IMR-90 (cell line): ENCODE measurements around the gene VPS35L. TPM values are rescaled to one million over a fixed set of nuclear protein-coding genes. Genes with fewer than 3 reads are reported as not detected.
A peak's percentile ranks its signal among the peaks of the same experiment; 100 is the strongest.

Experiments
- ATAC-seq: fragments of 200-7000 bp; cut with Tn5 transposase; 2 replicates; pipeline ENCODE4 v1.9.1; 2020; ENCODE audit warnings: low read depth, mild to moderate bottlenecking, moderate library complexity
- BruUV-seq: library from RNA; stranded (reverse); fragments of 400-500 nt; replicated peaks from 2 replicates; lab custom pipeline; 2021; lab: Mats Ljungman, UMichigan
- CTCF ChIA-PET: fragments of 300-600 bp; formaldehyde crosslinking; extraction: SDS; loops from one replicate; lab custom pipeline; 2021; ENCODE audit warnings: antibody characterized with exemption; lab: Yijun Ruan, JAX
- POLR2A ChIA-PET: fragments of 300-600 bp; sonication (Branson Sonifier 250); formaldehyde crosslinking; loops from one replicate; lab custom pipeline; 2022; ENCODE audit warnings: antibody characterized with exemption; ENCODE audit not compliant: unreplicated experiment; lab: Charles Lee
- DNase-seq: peaks from one replicate; pipeline ENCODE4 v3.0.0; 2013
- H2AFZ ChIP-seq: replicated peaks from 2 replicates; pipeline ENCODE3; 2013; ENCODE audit warnings: low read length, mild to moderate bottlenecking; ENCODE audit not compliant: poor library complexity
- H2AK5ac ChIP-seq: 2 replicates; pipeline ENCODE4 v1.6.1; 2013; ENCODE audit warnings: low read depth, low read length, inconsistent platforms
- H2AK9ac ChIP-seq: replicated peaks from 2 replicates; pipeline ENCODE3; 2013; ENCODE audit warnings: mild to moderate bottlenecking, low read depth, low read length, moderate library complexity; ENCODE audit not compliant: poor library complexity
- H2BK120ac ChIP-seq: 2 replicates; pipeline ENCODE4 v1.6.1; 2013; ENCODE audit warnings: low read depth, low read length, inconsistent platforms
- H2BK15ac ChIP-seq: 3 replicates; pipeline ENCODE4 v1.6.1; 2013; ENCODE audit warnings: low read depth, low read length, inconsistent platforms
- H2BK20ac ChIP-seq: 2 replicates; pipeline ENCODE4 v1.6.1; 2013; ENCODE audit warnings: low read depth, mild to moderate bottlenecking, inconsistent platforms, low read length, moderate library complexity
- H2BK5ac ChIP-seq: 2 replicates; pipeline ENCODE4 v1.6.1; 2013; ENCODE audit warnings: mild to moderate bottlenecking, low read depth, low read length, inconsistent platforms; ENCODE audit not compliant: poor library complexity, severe bottlenecking
- H3K14ac ChIP-seq: replicated peaks from 2 replicates; pipeline ENCODE4 v1.6.1; 2013; ENCODE audit warnings: low read depth, low read length, inconsistent platforms
- H3K18ac ChIP-seq: 2 replicates; pipeline ENCODE4 v1.6.1; 2013; ENCODE audit warnings: low read depth, low read length, control low read depth
- H3K23ac ChIP-seq: 2 replicates; pipeline ENCODE4 v1.6.1; 2013; ENCODE audit warnings: low read depth, low read length, inconsistent platforms
- H3K27ac ChIP-seq: 2 replicates; pipeline ENCODE4 v1.5.1; 2013; ENCODE audit warnings: mild to moderate bottlenecking, control low read depth, low read length; ENCODE audit not compliant: insufficient read depth
- H3K27me3 ChIP-seq: 2 replicates; pipeline ENCODE4 v1.6.1; 2013; ENCODE audit warnings: low read length; ENCODE audit not compliant: control insufficient read depth, insufficient read depth
- H3K36me3 ChIP-seq: 2 replicates; pipeline ENCODE4 v1.6.1; 2013; ENCODE audit warnings: low read length, mixed read lengths; ENCODE audit not compliant: control insufficient read depth, insufficient read depth
- H3K4ac ChIP-seq: 2 replicates; pipeline ENCODE4 v1.6.1; 2013; ENCODE audit warnings: low read depth, low read length, inconsistent platforms
- H3K4me1 ChIP-seq: 2 replicates; pipeline ENCODE4 v1.6.1; 2013; ENCODE audit warnings: low read length, mixed read lengths; ENCODE audit not compliant: control insufficient read depth, insufficient read depth
- H3K4me2 ChIP-seq: 2 replicates; pipeline ENCODE4 v1.6.1; 2013; ENCODE audit warnings: low read depth, mild to moderate bottlenecking, control low read depth, low read length, moderate library complexity
- H3K4me3 ChIP-seq: 2 replicates; pipeline ENCODE4 v1.5.1; 2013; ENCODE audit warnings: low read depth, mild to moderate bottlenecking, control low read depth, low read length, moderate library complexity; ENCODE audit not compliant: insufficient read depth
- H3K56ac ChIP-seq: 2 replicates; pipeline ENCODE4 v1.6.1; 2013; ENCODE audit warnings: low read length, inconsistent platforms; ENCODE audit not compliant: insufficient read depth; ENCODE audit errors: extremely low read depth
- H3K79me1 ChIP-seq, 2 experiments: 2 replicates each; pipeline ENCODE4 v1.6.1; 2013; ENCODE audit warnings: low read length in 2 of 2, inconsistent platforms in 1 of 2, low read depth in 1 of 2
- H3K9ac ChIP-seq: 2 replicates; pipeline ENCODE4 v1.6.1; 2013; ENCODE audit warnings: low read depth, low read length, control low read depth
- H3K9me1 ChIP-seq: 2 replicates; pipeline ENCODE4 v1.6.1; 2013; ENCODE audit warnings: low read length, inconsistent platforms; ENCODE audit not compliant: insufficient read depth
- H3K9me3 ChIP-seq: 2 replicates; pipeline ENCODE4 v1.6.1; 2013; ENCODE audit warnings: low read length; ENCODE audit not compliant: control insufficient read depth, insufficient read depth
- H4K20me1 ChIP-seq: 2 replicates; pipeline ENCODE4 v1.6.1; 2013; ENCODE audit warnings: low read length, inconsistent platforms; ENCODE audit not compliant: insufficient read depth
- H4K5ac ChIP-seq: 2 replicates; pipeline ENCODE4 v1.6.1; 2013; ENCODE audit warnings: mild to moderate bottlenecking, low read depth, low read length, control low read depth
- H4K8ac ChIP-seq, 2 experiments: 2 replicates each; pipeline ENCODE4 v1.6.1; 2013; ENCODE audit warnings: low read depth in 2 of 2, low read length in 2 of 2, control low read depth in 1 of 2, inconsistent platforms in 1 of 2
- H4K91ac ChIP-seq: 2 replicates; pipeline ENCODE4 v1.6.1; 2013; ENCODE audit warnings: low read depth, low read length, inconsistent platforms; ENCODE audit not compliant: insufficient read depth
- CEBPB ChIP-seq: IDR thresholded peaks from 2 replicates; pipeline ENCODE4 v1.6.1; 2012; ENCODE audit warnings: low read depth, low read length, improper control_type of control experiment
- RFX5 ChIP-seq: IDR thresholded peaks from 2 replicates; pipeline ENCODE4 v1.8.0; 2012; ENCODE audit warnings: low read depth, mild to moderate bottlenecking, low read length, moderate library complexity
- WGBS, 2 experiments: methylation state at CpG; one replicate each; pipeline versions ENCODE4 v1.1.5 to v1.1.7; 2013; ENCODE audit warnings: missing lambda C conversion rate in 2 of 2; ENCODE audit not compliant: insufficient read length in 1 of 2; ENCODE audit errors: extremely low coverage in 2 of 2; 5-methylcytosine and 5-hydroxymethylcytosine counted together
- dilution Hi-C: fragments of 300-500 bp; cut with HindIII; formaldehyde crosslinking; loops from one replicate; pipeline ENCODE4 v1.14.3; 2018; ENCODE audit warnings: low sequenced_read_pairs; ENCODE audit not compliant: unreplicated experiment
- in situ Hi-C: fragments of 300-500 bp; cut with MboI; formaldehyde crosslinking; loops from 3 replicates; pipeline ENCODE4 v1.14.3; 2019; ENCODE audit warnings: low sequenced_read_pairs, inconsistent platforms, mixed read lengths
- intact Hi-C: fragments of 100-400 bp; cut with micrococcal nuclease; formaldehyde crosslinking; loops from 2 replicates; pipeline ENCODE4 v1.10.0; 2022
- polyA plus RNA-seq, 3 experiments: library from polyadenylated mRNA; depleted of rRNA; stranded (reverse); fragments of >200 nt; gene quantifications; 2 replicates each; pipeline ENCODE4 v1.2.3, GENCODE V29; 2012; ENCODE audit warnings: low replicate concordance in 1 of 3
- total RNA-seq: library from RNA; depleted of rRNA; stranded (reverse); fragments of >200 nt; gene quantifications from 2 replicates; pipeline ENCODE4 v1.2.3, GENCODE V29; 2012

Gene VPS35L
- total and polyA plus RNA-seq, 2 of the 4 experiments (the other 2 are of a cell fraction): 28.0 to 40.1 TPM

GRCh38 chr16:19698480-19699465 is 143.3 kb downstream of the VPS35L start:
- ATAC-seq (no peak), DNase-seq (peak; percentile 20)
- H4K8ac ChIP-seq: no peak overlapping the region
- CTCF ChIA-PET: interaction anchor here (1.0 kb wide), 1 partner anchor 18 kb away, joined by 3 read pairs; no protein-coding TSS in a partner anchor
- H3K23ac ChIP-seq: no peak overlapping the region
- in situ Hi-C loops (no loop called here), dilution Hi-C loops (no loop called here), intact Hi-C loops (no loop called here)
- TF ChIP-seq RFX5 (no peak), CEBPB (peak; percentile 47; the same call in 1 of the 2 replicates)
- peaks cover 23 to 45% of the 10 kb centered on the region in 2 experiments for H3K79me1 ChIP-seq
- H2AK9ac ChIP-seq: no peak overlapping the region
- H2BK120ac ChIP-seq: no peak overlapping the region
- peaks cover 34% of the 10 kb centered on the region for H3K36me3 ChIP-seq
- peaks cover 25% of the 10 kb centered on the region for H3K9me1 ChIP-seq
- POLR2A ChIA-PET: no interaction called here
- H3K4ac ChIP-seq: peak overlapping the region; percentile 15; the same call in 1 of the 2 replicates
- H2BK5ac ChIP-seq: no peak overlapping the region
- no peak overlapping the region for H2AFZ ChIP-seq
- 91% methylated on average over 9 of the region's 19 CpGs; no CpG with 5 or more reads in 1 of the 2 experiments for WGBS, 2 experiments
- H3K9me3 ChIP-seq: no peaks in the 10 kb centered on the region
- no peak overlapping the region for H3K56ac ChIP-seq
- H2AK5ac ChIP-seq: no peak overlapping the region
- no peak overlapping the region for H2BK15ac ChIP-seq
- no peaks in the 10 kb centered on the region for H4K20me1 ChIP-seq
- H3K27me3 ChIP-seq: no peaks in the 10 kb centered on the region
- no peak overlapping the region for H4K91ac ChIP-seq
- H3K27ac ChIP-seq: no peak overlapping the region
- BruUV-seq: no TSS peak
- no peak overlapping the region for H3K4me3 ChIP-seq
- H3K4me2 ChIP-seq: no peak overlapping the region
- no peak overlapping the region for H4K5ac ChIP-seq
- H3K9ac ChIP-seq: no peak overlapping the region
- H3K18ac ChIP-seq: no peak overlapping the region
- H3K14ac ChIP-seq: 0 out of 2 replicates have a peak overlapping the region, but pooled peaks have one; percentile 14
- no peak overlapping the region for H2BK20ac ChIP-seq
- H3K4me1 ChIP-seq: peaks cover 17% of the 10 kb centered on the region
